HTERT RPE-1 (cell line): ENCODE results near the gene SMIM35.
"Not testable (repeated sequence)": the region's sequence is repeated elsewhere in the genome, so short reads cannot be mapped to it uniquely, and the experiment has no call there.

Experiments
- in situ Hi-C: fragments of 300-500 bp; cut with MboI; formaldehyde crosslinking; loops from 4 replicates; pipeline ENCODE4 v1.14.3; 2020; ENCODE audit warnings: low sequenced_read_pairs

The SMIM35 gene

GRCh38 chr11:118082880-118083552 lies 3.7 kb downstream of the SMIM35 start:
- in situ Hi-C loops: no loop called here

GRCh38 chr11:118081241-118081958 lies 5.4 kb downstream of the SMIM35 start:
- in situ Hi-C loops: no loop called here

GRCh38 chr11:118080296-118080695 lies 6.5 kb downstream of the SMIM35 start:
- in situ Hi-C loops: no loop called here

- in situ Hi-C loops: no loop called here
Measured at GRCh38 chr11:118079491-118079890, 7.3 kb downstream of the SMIM35 start.

GRCh38 chr11:118078911-118079411 lies 7.8 kb downstream of the SMIM35 start:
- in situ Hi-C loops: no loop called here

GRCh38 chr11:118076754-118077281 lies 9.9 kb downstream of the SMIM35 start, which contains the start of gene TMPRSS4:
TMPRSS4 (plus strand) TSS chr11:118077078; CDS start chr11:118077303, 225 bp downstream.
- in situ Hi-C loops: no loop called here

GRCh38 chr11:118074785-118075184 lies 12.0 kb downstream of the SMIM35 start:
- in situ Hi-C loops: no loop called here

- in situ Hi-C loops: no loop called here
Measured at GRCh38 chr11:118074091-118074685, 12.6 kb downstream of the SMIM35 start.

GRCh38 chr11:118073554-118073953 lies 13.2 kb downstream of the SMIM35 start:
- in situ Hi-C loops: no loop called here

GRCh38 chr11:118071416-118072030 lies 15.2 kb downstream of the SMIM35 start:
- in situ Hi-C loops: no loop called here

GRCh38 chr11:118068945-118069612 lies 17.7 kb downstream of the SMIM35 start:
- in situ Hi-C loops: no loop called here

GRCh38 chr11:118068206-118068944 lies 18.4 kb downstream of the SMIM35 start:
- in situ Hi-C loops: no loop called here

- in situ Hi-C loops: no loop called here
Measured at GRCh38 chr11:118067006-118067405, 19.8 kb downstream of the SMIM35 start.

GRCh38 chr11:118065384-118065783 lies 21.4 kb downstream of the SMIM35 start:
- in situ Hi-C loops: no loop called here

- in situ Hi-C loops: no loop called here
Measured at GRCh38 chr11:118064956-118065355, 21.8 kb downstream of the SMIM35 start.

GRCh38 chr11:118062631-118063030 lies 24.1 kb downstream of the SMIM35 start:
- in situ Hi-C loops: not testable (repeated sequence)

GRCh38 chr11:118062181-118062580 lies 24.6 kb downstream of the SMIM35 start:
- in situ Hi-C loops: not testable (repeated sequence)

- in situ Hi-C loops: no loop called here
Measured at GRCh38 chr11:118061586-118062125, 25.1 kb downstream of the SMIM35 start.

GRCh38 chr11:118060869-118061268 lies 25.9 kb downstream of the SMIM35 start:
- in situ Hi-C loops: no loop called here
